Activated CD8-positive, alpha-beta memory T cell treated with anti-CD3 and anti-CD28 coated beads, Interleukin-2, amount 50 U/mL, for 48 hours (primary cell): ENCODE results near the gene ZC3H14.
"Not testable (repeated sequence)": the region's sequence is repeated elsewhere in the genome, so short reads cannot be mapped to it uniquely, and the experiment has no call there.

Experiments used
- DNase-seq: peaks from one replicate; pipeline ENCODE4 v3.0.0-alpha.2; 2020

The ZC3H14 gene, protein sequence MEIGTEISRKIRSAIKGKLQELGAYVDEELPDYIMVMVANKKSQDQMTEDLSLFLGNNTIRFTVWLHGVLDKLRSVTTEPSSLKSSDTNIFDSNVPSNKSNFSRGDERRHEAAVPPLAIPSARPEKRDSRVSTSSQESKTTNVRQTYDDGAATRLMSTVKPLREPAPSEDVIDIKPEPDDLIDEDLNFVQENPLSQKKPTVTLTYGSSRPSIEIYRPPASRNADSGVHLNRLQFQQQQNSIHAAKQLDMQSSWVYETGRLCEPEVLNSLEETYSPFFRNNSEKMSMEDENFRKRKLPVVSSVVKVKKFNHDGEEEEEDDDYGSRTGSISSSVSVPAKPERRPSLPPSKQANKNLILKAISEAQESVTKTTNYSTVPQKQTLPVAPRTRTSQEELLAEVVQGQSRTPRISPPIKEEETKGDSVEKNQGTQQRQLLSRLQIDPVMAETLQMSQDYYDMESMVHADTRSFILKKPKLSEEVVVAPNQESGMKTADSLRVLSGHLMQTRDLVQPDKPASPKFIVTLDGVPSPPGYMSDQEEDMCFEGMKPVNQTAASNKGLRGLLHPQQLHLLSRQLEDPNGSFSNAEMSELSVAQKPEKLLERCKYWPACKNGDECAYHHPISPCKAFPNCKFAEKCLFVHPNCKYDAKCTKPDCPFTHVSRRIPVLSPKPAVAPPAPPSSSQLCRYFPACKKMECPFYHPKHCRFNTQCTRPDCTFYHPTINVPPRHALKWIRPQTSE

GRCh38 chr14:88562831-88563686, at the start of gene ZC3H14:
TSS of gene ZC3H14 (plus strand) at chr14:88563037. CDS start at chr14:88563134, 97 bp downstream.
- peak; percentile 94 for DNase-seq

DNA sequence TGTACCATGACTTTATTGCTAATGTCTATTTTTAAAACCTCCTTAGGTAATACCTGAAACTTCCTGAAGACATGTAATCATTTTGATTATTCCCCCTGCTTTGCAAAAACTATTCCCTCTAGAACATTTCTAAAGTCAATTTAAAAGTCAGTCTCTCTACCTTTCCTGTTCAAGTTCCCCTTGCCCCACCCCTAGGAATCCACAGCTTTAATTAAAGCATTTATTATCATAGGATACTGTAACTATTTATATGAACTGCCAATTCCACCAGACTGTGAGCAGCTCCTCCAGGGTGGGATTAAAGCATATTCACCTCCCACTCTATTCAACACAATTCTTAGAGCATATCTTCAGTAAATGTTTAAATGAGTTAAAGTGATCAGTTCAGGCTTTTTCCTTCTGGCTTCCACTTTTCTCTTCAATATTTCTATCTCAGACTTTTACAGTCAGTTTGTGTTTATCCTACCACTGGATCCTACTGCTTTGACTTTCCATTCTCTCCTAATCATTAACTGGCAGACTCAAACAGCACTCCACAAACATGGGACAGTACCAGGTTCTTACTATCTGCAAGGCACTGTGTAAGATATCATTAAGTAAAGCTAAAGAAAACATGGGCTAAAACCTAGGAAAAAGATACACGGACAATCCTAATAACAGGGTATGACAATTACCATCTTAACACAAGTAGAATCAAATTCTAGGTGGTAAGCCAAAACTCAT, 47.2 kb upstream of the ZC3H14 start:
- DNase-seq: no peak

- DNase-seq: no peak
These were observed 45.9 kb upstream of the ZC3H14 start for GRCh38 chr14:88516861-88517357.

DNA sequence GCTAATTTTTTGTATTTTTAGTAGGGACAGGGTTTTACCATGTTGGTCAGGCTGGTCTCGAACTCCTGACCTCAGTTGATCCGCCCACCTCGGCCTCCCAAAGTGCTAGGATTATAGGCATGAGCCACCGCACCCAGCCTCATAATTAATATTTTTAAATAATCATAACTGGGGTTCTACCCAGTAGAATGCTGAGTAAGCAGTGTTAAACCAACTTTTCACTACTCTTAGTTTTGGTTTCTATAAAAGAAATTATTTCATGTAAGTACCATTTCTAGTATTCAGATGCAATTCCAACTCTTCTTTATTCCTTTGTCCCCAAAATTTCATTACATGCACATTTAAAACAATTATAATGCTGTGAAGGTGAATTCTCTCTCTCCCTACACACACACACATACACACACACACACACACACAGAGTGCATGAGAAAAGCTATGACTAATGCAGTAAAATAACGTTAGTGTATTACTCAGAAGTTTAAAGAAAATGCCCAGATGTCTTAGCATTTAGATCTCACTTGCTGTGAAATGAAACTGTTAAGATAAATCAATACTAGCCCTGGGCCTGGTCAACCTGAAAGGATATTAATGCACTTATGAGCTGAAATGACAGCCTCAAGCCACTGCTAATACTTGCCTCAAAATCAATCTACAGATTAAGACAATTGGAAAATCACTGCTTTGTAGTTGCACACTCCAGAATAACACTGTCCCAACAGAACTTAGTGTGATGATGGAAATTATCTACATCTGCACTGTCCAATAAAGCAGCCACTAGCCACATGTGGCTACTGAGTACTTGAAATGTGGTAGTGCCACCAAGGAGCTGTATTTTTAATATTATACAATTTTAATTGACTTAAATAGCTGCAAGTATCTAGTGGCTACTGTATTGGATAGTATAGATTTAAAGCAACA, 44.0 kb upstream of the ZC3H14 start:
- DNase-seq: no peak

- DNase-seq: no peak
These were observed 42.9 kb upstream of the ZC3H14 start for GRCh38 chr14:88519907-88520306.

GRCh38 chr14:88521818-88522217, 41.0 kb upstream of the ZC3H14 start:
- no peak for DNase-seq

DNA sequence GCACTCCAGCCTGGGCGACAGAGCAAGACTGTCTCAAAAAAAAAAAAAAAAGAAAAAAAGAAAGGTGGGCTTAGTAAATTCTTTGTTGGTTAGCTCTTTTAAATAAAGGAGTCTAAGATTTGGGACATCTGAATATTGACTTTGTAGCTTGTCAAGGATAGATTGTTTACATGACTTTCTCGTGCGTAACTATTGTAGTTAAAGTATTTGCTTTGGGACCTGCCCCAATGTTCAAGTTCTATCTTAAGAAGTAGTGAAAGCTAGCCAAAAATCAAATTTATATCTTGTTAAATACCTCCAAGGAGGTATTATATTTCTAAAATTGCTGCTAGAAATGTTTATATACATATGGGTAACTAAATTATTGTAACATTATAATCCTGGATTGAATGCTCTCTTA, 40.4 kb upstream of the ZC3H14 start:
- no peak for DNase-seq

DNA sequence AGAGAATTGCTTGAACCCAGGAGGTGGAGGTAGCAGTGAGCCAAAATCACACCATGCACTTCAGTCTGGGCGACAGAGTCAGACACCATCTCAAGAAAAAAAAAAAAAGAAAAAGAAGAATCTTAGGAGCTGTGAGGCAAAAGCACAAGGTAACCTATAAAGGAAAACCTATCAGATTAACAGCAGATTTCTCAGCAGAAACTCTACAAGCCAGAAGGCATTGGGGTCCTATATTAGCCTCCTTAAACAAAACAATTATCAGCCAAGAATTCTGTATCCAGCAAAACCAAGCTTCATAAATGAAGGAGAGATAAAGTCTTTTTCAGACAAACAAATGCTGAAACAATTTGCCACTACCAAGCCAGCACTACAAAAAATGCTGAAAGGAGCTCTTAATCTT, 32.9 kb upstream of the ZC3H14 start:
- not testable (repeated sequence) for DNase-seq

- no peak for DNase-seq
These were observed 29.7 kb upstream of the ZC3H14 start for GRCh38 chr14:88533064-88533602.

DNA sequence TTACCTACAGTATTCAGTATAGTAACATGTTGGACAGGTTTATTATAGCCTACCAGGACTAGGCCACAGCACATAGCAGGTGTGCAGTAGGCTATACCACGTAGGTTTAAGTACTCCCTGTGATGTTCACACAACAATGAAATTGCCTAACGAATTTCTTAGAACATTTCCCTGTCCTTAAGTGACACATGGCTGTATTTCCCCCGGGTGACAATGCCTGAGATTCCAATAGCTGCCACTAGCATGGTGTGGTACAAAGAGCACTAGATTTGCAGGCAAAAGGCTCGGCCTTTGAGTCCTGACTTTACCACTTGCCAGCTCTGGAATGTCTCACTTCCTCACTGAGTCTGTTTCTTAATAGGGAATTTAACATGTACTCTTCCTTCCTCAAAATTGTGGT, 27.7 kb upstream of the ZC3H14 start:
- no peak for DNase-seq

- no peak for DNase-seq
These were observed 27.0 kb upstream of the ZC3H14 start for GRCh38 chr14:88535813-88536212.

DNA sequence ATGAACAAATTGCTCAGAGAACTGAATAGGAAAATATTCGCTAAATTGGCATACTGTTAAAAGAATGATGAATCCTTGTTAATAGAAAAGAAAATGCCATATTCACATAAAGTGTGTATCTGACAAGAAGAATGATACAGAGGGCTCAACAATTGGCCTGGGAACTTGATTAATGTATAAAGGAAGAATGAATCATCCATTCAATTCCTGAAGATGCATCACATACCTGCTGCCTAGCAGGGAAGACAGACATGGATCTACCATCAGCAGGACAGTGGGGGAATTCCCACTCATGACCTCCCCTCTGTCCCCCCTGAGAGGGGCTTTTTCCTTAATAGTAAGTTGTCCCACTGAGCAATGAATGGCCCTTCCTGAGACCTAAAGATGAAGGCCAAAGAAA, 21.5 kb upstream of the ZC3H14 start:
- DNase-seq: no peak

DNA sequence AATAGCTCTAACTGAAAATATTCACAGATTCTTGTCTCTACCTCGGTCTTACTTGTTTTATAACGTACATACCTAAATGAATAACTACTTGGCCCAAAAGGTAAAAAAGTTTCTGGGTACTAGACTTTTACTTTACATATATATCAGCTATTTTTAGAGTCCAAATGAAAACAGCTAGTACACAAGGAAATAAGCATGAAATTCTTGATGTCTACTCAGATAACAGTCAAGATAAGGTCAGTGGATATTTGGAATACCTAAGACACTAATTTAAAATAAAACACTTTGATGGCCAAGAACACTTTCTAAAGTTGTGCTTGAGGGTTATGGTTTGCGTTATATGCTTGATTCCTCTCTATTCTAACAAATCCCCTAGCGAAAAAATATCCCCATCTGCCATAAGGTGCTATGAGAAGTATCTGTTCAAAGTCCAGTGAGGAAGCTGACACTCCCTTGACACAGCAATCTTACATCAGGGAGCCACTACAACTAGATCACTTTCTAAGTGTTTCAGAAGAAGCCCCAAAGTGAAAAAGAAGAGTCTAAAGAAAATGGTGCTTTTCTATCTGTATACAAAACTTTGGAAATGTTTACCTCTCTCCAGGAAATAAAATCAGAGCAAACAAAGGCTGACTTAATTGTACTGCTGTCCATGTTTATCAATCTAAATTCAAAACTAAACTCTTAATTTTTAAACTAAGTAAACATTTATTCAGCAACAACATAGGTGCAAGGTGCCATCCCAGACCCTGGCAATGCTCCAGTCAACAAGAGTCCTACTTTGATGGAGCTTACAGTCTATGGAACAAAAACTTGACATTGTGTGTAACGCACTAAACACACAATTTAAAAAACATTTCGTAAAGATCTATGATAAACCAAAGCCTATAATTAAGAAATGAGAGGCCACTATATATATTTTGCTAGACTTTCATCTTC, 19.7 kb upstream of the ZC3H14 start:
- no peak for DNase-seq

- no peak for DNase-seq
These were observed 17.6 kb upstream of the ZC3H14 start for GRCh38 chr14:88545256-88545655.

DNA sequence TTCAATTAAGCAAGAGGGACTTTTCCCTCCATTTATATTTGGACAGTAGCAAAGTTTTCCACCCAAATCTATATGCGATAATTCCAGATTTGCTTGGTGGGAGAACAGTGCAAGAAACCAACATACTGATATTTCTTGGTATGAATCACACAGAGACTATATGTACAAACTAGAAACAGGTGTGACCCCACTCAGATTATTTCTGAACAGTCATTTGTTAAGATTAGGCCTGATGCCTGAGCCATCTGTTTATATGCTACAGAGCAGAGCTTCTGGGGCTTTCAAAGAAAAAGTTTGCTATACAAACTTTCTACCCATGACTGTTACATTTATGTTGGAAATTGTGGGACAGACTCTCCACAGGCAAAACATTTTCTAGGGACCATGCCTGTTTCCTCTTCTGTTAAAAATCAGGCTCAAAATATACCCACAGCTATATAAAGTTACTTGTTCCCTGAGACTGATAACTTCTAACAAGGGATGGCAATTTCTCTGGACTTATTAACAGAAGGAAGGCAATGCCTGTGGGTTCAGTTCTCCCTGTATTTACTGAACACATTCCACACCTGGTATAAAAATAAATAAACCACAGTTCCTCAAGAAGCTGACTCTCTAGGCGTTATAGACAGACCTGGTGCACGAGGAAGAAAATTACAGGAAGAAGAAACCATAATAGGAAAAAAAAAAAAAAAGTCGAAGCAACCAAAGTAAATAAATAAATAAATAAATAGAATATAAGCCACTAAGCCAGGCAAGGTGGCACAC, 16.0 kb upstream of the ZC3H14 start:
- DNase-seq: no peak

GRCh38 chr14:88547386-88547780, 15.5 kb upstream of the ZC3H14 start:
- no peak for DNase-seq

- no peak for DNase-seq
These were observed 12.8 kb upstream of the ZC3H14 start for GRCh38 chr14:88550078-88550477.

DNA sequence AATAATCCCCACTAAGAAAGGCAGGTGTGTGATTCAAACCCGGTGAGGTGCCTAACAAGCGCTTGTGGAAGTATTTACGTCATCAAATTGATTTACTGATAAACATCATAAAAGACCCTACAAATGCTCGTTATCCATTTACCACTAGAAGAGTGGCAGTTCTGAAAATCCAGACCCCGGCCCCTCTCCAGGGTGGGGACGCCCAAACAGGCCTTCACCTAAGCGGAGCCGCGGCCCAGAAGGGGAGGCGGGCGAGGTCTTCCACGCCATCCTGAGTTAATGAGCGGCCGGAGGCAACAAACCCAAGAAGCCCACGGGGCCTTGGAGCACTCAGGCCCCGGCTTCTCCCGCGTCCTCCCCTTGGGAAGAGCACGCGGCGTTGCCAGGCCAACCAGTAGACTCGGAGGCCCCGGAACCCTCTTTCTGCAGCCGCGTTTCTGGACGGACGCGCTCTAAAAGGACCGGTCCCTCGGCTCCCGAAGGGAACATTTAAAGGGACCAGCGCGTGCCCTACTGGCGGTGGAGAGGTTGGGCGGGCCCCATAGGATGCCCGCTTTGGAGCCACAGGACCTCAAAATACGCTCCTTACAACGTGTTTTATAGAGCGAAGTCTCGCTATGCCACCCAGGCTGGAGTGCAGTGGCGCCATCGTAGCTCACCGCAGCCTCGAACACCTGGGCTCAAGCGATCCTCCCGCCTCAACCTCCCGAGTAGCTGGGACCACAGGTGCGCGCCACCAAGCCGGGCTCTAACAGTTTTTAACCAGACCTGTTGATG, 11.6 kb upstream of the ZC3H14 start:
- peak; percentile 87 for DNase-seq
